HG03439 (cell line): ENCODE data around the gene TCHP.
"Not testable (repeated sequence)": the region's sequence is repeated elsewhere in the genome, so short reads cannot be mapped to it uniquely, and the experiment has no call there.

Experiments used
- ATAC-seq: cut with Tn5 transposase; IDR thresholded peaks from one replicate; pipeline ENCODE4 v1.9.1; 2021; ENCODE audit warnings: mild to moderate bottlenecking, moderate library complexity; ENCODE audit not compliant: unreplicated experiment

The TCHP gene

DNA sequence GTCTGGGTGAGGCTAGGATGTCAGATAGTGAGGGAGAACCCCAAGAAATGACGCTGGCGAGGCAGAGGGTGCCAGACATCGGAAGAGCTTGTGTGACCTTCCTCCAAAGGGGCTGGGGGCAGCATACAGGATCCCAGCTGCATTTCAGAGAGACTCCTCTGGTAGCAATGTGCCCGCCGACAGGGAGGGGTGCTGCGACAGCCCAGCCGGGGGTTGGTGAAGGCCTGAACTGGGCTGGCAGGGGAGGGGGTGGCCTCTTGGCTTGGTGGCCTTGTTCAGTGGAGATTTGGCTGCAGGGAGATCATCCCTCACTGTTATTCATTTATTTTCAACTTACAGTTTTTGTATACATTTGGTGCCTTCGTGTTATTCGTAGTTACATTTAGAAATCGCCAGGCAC is 5.2 kb downstream of the TCHP start:
- no peak for ATAC-seq

DNA sequence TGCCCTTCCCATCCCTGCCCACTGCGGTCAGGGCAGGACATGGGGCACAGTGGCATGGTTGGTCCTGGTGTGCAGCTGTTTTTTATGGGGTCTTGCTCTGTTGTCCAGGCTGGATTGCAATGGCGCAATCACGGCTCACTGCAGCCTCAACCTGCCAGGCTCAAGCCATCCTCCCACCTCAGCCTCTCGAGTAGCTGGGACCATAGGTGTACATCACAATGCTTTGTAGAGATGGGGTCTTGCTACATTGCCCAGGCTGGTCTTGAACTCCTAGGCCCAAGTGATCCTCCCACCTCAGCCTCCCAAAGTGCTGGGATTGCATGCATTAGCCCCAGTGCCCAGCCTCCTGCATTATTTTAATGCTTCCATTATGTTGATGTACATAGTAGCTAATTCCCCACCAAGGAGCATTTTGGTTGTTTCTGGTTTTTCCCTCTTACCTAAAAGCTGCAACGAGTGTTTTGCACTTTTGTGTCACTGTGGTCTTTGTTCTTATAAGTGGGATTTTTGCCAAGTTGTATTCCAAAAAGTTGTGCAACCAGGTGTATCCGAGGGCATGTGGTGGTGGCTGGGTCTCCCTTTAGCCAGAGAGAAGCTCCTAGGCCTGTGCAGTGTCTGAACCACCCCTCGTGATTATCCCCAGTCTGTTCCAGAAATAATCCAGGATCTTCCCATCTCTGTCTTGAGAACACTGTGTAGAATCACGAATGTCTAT is 10.3 kb downstream of the TCHP start:
- ATAC-seq, result no peak

DNA sequence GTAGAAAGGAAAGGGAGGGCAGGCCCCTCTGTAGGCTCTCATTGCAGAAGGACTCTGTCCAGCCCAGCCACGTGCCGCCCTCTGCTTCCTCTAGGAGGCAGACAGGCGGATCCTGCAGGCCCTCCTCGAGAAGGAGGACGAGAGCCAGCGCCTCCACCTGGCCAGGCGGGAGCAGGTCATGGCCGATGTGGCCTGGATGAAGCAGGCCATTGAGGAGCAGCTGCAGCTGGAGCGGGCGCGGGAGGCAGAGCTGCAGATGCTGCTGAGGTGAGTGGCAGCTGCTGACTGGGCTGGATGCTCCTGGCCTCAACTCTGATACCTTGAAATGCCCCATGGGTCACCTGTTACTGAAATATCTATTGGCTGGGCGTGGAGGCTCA is 10.9 kb downstream of the TCHP start:
- ATAC-seq, result no peak

DNA sequence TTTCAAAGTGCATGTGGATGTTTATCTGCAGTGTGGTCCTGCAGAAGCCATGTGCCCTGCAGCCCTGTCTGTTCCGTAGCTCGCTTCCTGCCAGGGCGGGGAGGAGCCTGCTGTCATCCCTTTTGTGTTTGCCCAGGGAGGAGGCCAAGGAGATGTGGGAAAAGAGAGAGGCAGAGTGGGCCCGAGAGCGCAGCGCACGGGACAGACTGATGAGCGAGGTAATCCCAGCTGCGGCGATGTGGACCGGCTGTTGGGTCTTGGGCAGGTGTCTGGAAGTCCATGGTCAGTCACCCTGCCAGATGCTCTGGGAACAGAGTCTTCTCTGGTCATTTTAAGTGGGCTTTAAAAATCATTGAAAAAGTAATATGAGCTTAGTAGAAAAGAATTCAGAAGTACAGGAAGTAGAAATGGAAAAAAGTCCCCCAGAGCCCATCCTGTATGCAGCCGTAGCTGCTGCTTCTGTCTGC is 12.8 kb downstream of the TCHP start:
- no peak for ATAC-seq

DNA sequence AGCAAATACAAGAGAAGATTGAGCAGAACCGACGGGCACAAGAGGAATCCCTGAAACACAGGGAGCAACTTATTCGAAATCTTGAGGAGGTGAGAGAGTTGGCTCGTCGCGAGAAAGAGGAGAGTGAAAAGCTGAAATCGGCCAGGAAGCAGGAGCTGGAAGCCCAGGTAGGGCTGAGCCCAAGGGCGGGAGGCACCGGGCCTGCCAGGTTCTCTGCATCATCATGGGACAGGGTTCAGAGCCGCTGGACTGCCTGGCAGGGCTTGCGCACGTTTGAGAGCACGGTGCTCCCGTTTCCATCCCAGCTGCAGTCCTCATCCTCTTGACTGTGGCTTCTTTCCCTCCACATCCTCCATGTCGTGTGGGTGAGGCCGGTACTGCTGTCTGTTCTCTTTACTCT is 14.4 kb downstream of the TCHP start:
- ATAC-seq, result no peak

DNA sequence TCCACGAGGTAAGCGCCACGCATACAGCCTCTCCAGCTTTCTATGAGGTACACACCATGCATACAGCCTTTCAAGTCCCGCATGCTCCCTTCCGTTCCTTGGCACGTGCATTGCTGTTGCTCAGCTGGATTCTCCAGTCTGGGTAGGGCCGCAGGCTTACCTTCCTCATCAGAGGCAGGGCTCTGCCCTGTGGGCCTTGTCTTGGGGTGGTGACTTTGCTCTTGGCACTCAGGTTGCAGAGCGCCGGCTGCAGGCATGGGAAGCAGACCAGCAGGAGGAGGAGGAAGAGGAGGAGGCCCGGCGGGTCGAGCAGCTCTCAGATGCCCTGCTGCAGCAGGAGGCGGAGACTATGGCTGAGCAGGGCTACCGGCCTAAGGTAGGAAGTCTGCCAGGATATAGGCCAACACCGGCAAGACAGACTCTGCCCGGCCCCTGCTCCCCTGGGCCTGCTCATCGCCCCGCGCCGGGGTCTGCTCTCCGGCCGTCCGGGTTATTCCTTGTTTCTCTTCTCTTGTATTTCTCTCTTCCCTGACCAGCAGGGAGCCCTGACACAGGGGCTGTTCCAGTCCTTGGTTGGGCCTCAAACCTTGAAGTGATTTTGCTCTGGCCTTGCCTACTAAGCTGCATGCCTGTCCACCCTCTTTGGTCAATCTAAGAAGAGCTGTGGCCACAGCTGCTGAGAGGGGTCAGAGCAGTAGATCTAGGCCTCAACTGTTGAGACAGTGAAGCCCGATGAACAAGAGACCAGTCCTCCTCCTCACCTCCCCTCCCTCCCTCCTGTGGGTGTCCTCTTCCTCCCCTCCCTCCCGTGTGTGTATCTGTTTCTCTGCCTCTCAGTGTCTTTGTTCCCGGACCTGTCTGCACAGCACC is 15.3 kb downstream of the TCHP start:
- no peak for ATAC-seq

DNA sequence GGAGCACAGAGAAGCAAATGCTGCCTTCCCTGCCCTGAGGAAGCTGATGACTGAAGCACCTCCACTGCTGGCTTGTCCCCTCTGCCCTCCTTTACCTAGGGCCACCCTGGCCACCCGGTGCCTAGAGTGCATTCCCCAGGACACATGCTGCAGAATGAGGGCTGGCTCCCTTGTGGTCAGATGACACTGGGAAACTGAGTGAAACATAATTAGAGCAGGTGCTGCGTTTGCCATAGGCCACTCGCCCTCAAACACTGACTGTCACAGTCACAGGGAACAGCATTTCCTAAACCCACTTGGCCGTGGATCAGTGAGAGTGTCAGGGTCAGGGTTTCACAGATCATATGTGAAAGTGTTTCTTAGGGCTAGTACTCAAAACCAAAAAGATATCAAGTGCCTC is 16.0 kb downstream of the TCHP start:
- no peak for ATAC-seq

DNA sequence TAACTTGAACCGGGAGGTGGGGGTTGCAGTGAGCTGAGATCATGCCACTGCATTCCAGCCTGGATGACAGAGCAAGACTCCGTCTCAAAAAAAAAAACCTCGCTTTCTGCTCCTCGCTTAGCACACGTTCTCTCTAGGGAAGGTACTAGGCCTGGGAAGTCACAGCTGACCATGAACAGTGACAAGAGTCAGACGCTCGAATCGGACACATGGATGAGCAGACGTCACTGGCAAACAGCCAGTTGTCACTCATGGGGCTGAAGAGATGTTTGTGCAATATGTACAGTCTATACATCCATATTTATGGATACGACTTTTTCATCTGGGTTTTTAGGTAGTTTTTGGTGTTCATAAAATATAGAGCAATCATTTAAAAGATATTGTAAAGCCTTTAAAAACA is 19.4 kb downstream of the TCHP start:
- no peak for ATAC-seq

GRCh38 chr12:109920261-109920780 is 20.2 kb downstream of the TCHP start:
- ATAC-seq, result no peak

DNA sequence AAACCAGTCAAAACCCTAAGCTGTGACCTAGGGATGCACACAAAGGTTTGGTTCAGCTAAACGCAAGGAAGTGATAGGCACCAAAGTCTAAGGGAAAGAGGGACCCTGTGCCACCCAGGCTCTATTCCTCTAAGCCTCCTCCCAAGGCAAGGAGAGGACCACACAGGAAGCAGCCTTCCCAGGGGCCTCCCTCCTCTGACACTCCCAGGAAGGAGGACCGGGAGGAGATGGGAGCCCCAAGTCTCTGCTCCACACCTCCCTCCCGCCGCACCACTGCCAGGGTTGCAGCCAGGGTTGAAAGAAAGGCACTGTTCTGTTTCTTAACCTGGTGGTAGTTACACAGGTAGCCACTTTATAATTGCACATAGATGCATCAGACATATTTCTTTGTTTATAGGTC is 21.9 kb downstream of the TCHP start:
- ATAC-seq, result no peak

- no peak for ATAC-seq
These were observed 23.0 kb downstream of the TCHP start for GRCh38 chr12:109923038-109923437.

DNA sequence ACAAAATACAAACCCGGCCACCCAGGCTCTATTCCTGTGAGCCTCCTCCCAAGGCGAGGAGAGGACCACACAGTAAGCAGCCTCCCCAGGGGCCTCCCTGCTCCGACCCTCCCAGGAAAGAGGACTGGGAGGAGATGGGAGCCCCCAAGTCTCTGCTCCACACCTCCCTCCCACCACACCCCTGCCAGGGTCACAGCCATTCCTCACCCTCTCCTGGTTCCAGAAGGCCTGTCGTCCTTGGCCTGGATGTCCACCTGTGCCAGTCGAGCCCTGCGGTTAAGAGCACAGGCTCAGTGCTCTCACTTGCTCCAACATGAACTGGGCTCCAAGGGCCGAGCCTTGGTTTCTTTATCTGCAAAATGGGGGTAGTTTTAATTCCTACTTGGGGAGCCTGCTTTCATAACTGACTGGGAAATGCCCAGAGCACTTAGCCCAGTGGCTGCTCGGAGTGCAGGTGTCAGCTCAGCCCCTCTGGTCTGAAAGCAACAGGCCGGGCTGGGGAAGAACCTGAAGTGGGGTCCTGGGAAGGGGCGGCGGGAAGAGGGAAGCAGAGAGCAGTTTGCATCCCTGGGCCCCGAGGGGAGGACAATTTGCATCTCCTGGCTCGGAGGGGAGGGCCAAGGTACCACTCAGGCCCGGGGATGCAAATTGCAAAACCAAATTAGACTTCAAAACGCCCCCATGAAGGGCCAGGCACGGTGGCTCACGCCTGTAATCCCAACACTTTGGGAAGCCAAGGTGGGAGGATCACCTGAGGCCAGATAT is 23.6 kb downstream of the TCHP start:
- ATAC-seq, result no peak

GRCh38 chr12:109925185-109925840 is 25.2 kb downstream of the TCHP start:
- ATAC-seq, result no peak

DNA sequence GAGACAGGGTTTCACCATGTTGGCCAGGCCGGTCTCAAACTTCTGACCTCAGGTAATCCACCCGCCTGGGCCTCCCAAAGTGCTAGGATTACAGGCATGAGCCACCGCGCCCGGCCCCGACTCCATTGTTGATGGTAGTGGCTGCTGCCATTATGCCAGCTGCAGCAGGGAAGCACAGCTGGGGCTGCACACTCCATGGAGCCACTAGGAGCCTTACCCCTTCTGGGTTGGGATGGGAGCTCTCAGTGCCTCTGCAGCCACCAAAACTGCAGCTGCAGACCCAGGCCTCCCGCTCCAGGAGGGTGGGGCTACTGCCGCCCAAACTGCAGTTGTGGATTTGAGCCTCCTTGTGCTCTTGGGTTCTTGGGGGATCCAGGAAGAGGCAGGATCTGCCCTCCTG is 25.9 kb downstream of the TCHP start:
- no peak for ATAC-seq

DNA sequence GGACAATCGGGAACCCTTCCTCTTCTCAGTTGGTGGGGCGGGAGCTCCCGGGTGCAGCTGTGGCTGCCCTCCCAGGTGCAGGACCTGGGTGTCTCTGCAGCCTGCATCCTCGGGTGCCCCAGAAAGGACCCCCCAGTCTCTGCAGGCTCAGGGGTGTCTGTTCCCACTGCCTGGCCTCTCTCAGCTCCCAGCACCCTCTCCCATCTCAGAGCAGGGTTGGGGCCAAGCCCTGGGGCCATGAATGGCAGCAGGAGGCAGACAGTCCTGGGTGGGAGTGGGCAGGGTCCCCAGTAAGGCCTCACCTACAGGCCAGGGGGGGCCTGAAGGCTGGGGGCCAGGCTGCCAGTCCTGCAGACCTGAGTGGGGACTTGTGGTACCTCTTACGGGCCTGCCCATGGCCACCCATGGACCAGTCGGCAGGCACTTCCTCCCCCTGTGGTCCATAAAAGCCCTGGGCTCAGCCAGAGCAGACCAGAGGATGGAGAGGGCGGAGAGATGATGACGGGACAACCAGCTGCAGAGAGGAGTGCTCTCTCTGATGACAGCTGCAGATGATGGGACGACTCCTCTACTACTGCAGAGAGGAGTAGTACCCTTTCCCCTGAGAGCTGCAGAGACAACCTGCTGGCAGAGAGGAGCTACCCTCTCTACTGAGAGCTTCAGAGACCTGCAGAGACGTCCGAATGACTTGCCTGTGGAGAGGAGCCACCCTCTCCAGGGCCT is 26.6 kb downstream of the TCHP start:
- no peak for ATAC-seq

DNA sequence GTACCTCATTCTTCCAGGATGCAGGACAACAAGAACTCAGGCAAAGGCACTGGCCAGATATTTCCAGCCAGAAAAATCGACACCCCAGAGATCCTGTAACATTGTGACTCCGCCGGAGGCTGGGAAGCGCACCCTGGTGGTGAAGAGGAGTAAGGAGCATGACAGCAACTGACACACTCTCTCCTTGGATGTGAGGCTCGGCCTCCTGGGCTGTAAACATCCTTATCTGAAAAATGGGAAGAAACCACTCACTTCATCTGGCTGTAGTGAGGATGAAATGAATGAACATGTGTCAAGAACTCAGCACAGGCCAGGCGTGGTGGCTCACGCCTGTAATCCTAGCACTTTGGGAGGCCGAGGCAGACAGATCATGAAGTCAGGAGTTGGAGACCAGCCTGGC is 27.5 kb downstream of the TCHP start:
- ATAC-seq, result no peak

DNA sequence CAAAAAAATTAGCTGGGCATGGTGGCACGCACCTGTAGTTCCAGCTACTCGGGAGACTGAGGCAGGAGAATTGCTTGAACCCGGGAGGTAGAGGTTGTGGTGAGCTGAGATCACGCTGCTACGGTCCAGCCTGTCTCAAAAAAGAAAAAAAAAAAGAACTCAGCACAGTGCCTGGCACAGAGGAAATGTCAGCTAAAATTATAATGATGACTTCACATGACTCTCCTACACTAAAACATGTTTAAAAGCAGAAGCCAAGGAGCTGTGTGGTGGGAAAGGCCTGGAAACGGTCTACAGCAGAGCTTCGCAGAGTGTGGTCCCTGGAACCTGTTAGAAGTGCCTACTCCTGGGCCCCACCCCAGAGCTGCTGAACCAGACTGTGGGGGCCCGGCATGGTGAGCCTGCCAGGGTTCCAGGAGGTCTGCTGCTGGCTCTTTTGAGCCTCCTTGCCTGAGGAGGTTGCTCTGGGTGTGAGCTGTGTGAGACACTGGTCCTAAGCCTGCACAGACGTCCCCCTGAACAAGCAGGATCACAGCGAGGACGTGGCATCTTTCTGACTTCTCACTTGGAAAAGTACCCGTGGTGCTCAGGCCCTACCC is 28.1 kb downstream of the TCHP start:
- ATAC-seq, result no peak

- not testable (repeated sequence) for ATAC-seq
These were observed 29.3 kb downstream of the TCHP start for GRCh38 chr12:109929326-109929725.

GRCh38 chr12:109930028-109930800 is 30.1 kb downstream of the TCHP start:
- ATAC-seq, result no peak
